NCI-H1048 (cell line): ENCODE data around the gene PGRMC2.

Source experiments
- DNase-seq: peaks from one replicate; lab custom pipeline; 2025; lab: John Stamatoyannopoulos, UW

PGRMC2 gene

GRCh38 chr4:128298852-128299251 is 11.2 kb upstream of the PGRMC2 start:
- no peak for DNase-seq

DNA sequence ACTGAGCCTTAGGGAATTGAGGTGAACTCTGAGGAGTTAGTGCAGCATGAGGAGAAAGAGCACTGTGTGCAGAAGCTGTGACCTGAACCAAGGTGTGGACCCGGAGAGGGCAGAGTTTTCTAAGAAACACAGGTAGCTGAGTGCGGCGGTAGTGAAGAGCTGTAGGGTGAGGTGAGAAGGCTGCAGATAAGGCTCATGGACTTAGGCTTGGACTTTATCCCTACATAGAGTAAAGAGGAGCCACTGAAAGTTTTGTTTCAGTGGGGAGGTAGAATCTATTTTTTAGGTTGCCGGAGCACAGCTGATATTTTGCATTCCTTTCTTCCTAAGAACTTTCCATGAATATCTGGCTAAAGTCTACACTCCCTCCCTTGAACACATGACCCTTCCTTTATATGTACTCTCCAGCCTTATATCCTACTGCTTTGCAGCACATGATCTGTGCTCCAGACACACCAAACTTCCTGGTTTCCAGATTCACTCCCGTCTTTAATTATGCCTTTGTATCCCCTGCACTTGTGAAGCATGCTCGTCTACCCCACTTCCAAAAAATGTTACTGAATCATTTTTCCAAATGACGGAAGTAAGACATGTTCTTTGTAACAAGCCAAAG is 10.6 kb upstream of the PGRMC2 start:
- no peak for DNase-seq

DNA sequence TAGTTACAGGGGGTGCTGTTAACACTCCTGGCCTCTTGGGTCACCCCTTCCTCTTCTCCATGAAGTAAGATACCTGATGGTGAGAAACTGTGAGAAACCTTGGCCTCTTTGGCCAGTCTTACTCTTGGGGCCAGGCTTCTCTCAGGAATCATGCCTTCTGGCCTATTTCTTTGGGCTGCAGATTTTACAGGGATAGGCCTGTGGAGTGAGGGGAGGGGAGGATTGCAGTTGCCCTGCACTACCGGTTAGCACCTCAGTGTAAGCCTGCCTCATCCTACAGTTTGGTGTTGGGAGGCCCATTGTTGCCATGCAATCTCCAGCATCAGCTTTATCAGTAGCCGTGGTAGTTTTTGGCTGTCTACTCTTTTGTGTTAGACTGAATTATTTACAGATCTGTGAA is 7.6 kb upstream of the PGRMC2 start:
- DNase-seq, result no peak

- no peak for DNase-seq
Measured at GRCh38 chr4:128294464-128294863, 6.9 kb upstream of the PGRMC2 start.

GRCh38 chr4:128292349-128292748 is 4.7 kb upstream of the PGRMC2 start:
- DNase-seq, result no peak

GRCh38 chr4:128291096-128291495 is 3.5 kb upstream of the PGRMC2 start:
- no peak for DNase-seq

DNA sequence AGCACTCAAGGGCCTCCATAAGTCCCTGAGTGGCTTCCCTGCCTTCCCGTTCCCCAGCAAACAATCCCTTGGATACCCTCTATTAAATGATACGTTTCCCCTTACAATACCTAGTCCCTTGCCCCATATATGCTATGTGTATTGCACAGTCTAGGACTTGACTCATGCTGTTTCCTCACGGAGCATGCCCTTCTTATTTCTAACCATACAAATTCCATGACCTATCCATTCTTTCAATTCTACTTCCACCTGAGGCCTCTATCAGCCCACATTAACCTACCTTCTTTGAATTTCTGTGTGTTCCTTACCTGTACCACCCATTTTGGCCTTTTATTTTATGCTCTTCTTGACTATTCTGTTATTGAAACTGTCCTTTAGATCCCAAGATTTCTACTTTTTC is 2.9 kb upstream of the PGRMC2 start:
- no peak for DNase-seq

- no peak for DNase-seq
Measured at GRCh38 chr4:128289523-128290158, 2.0 kb upstream of the PGRMC2 start.

GRCh38 chr4:128288689-128289106 is 1.1 kb upstream of the PGRMC2 start:
- DNase-seq, result peak; percentile 1

GRCh38 chr4:128287871-128288688 is 467 bp upstream of the PGRMC2 start:
- DNase-seq, result peak; percentile 91

DNA sequence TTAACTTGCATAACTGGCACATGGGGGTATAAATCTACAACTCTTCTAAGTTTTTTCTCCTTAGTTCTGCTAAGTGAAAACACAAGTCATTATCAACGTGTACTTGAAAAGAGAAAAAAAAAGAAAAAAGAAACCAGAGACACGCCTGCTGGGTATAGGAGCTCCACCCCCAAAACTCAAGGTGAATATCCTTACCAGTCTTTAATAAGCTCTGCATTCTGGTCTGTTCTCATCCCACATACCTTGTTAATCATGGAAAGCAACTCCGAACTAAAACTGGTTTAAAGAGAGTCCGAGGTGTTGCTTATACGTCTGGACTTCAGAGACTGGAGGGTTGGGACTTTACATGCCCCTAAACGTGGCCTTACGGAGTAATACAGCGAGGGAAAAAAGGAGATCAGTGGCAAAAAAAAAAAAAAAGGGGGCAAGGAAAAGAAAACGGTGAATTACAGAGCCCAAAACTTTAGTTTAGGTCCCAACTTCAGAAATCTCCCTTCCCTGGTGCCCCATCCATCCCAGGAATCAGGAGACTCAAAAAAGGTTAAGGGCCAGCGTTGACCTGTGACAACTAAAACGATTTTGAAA is 1.0 kb downstream of the PGRMC2 start:
- peak; percentile 4 for DNase-seq

DNA sequence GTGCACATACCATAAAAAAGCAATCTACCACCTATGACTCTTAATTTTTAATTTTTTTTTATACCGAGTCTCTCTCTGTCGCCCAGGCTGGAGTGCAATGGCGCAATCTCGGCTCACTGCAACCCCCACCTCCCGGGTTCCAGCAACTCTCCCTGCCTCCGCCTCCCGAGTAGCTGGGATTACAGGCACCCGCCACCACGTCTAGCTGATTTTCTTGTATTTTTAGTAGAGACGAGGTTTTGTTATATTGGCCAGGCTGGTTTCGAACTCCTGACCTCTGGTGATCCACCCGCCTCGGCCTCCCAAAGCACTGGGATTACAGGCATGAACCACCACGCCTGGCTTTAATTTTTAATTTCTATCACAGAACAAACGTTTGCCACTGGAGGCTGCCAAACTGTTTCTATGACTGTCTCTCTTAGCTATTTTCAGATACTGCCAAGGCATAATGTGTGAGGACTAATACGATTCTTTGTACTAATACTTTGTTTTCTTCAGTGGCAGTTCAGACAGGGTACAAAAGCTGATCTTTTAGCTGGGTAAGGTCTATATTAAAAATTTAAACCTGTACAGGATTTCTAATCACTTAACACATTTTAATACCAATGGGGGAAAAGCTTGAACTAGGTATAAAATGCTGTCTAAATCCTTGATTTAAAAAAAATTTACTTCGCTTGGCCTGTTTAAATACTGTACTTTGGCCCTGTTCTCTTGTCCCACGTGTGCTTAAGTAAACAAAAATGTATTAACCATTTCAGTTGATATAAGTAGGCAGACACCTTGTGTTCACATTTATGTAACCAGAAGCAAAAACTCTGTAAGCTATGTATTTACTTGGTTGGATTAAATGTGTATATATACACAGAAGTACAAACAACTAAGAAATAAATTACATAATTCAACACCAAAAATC is 2.3 kb downstream of the PGRMC2 start:
- no peak for DNase-seq

GRCh38 chr4:128284317-128284716 is 3.3 kb downstream of the PGRMC2 start:
- DNase-seq, result no peak

DNA sequence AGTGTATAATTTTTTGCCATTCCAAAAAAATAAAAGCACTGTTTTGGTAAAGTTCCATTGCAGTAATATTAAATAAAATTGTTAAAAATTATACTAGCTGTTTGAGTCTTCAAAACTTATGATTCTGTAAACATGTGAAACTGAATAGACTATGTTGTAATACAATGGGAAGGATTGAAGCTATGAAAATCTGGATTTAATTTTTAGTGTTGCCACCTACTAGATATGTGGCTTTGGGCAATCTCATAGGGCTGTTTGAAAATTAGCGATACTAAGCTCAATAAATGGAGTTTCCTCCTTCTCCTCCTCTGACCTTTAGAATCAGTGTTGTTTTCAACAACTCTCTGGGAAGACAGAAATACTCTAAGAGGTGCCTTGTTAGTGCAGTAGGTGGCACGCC is 4.5 kb downstream of the PGRMC2 start:
- DNase-seq, result no peak

DNA sequence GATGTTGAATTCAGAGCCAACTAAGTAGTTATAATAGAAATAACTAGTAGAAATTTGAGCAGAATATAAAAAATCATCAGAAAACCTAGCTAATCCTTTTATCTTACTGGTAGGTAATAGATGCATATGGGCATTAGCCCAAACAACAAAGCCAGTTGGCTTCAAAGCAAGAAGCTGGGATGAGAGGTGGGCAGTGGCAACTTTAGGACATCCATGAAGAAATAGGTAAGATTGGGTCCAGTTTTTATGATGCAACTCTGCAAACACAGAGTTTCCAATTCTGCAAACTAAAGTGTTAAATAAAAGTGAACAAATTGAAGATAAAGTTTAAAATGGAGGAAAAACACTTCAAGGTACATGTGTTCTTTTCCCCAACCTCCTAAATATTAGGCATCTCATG is 5.1 kb downstream of the PGRMC2 start:
- no peak for DNase-seq

- DNase-seq, result no peak
Measured at GRCh38 chr4:128281354-128281753, 6.3 kb downstream of the PGRMC2 start.

GRCh38 chr4:128279624-128280225 is 7.9 kb downstream of the PGRMC2 start:
- no peak for DNase-seq

GRCh38 chr4:128277856-128278255 is 9.8 kb downstream of the PGRMC2 start:
- no peak for DNase-seq

DNA sequence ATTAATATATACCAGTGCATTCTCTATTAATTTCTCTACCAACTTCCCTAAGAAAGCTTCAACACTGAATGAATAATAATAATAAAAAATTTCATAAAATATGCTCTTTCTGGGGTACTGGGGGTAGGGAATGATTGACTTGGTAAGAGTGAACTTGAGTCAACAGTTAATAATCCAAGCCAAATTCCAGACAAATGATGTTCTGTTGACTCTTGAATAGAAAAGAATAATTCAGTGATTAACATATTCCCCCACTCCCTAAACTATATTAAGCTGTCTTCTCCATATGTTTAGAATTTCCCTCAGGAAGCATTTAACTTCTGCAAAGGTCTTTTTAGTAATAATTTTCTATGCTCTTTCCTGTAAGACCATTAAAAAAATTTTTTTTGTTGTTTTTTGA is 12.3 kb downstream of the PGRMC2 start:
- no peak for DNase-seq

GRCh38 chr4:128271551-128271950 is 16.1 kb downstream of the PGRMC2 start:
- DNase-seq, result no peak

- no peak for DNase-seq
Measured at GRCh38 chr4:128268970-128269369, 18.6 kb downstream of the PGRMC2 start.
